Stimulated activated CD8-positive, alpha-beta memory T cell treated with anti-CD3 and anti-CD28 coated beads, Interleukin-15, amount 100 ng/mL, for 48 hours (primary cell): ENCODE measurements around the gene ACSF3.

Experiments
- DNase-seq, 2 donors: peaks; one replicate each; pipeline ENCODE4 v3.0.0-alpha.2; 2020; ENCODE audit warnings: low read depth in 2 of 2

Gene ACSF3

DNA sequence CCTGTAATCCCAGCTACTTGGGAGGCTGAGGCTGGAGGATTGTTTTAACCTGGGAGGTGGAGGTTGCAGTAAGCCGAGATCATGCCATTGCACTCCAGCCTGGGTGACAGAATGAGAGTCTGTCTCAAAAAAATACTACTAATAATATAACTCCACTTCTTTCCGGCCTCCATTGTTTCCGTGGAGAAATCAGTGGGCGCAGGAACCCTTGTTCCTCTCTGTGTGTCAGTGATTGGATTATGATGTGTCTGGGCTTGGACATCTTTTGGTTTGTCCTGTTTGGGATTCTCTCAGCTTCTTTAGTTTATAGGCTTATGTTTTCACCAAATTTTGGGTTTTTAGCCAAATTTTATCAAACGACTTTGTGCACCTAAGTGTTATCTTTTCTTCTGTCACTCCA, 36.8 kb downstream of the ACSF3 start:
- no peak for DNase-seq

GRCh38 chr16:89131783-89132182, 38.1 kb downstream of the ACSF3 start:
- DNase-seq = no peak

- no peak for DNase-seq
These were observed 38.7 kb downstream of the ACSF3 start for GRCh38 chr16:89132194-89133005.

DNA sequence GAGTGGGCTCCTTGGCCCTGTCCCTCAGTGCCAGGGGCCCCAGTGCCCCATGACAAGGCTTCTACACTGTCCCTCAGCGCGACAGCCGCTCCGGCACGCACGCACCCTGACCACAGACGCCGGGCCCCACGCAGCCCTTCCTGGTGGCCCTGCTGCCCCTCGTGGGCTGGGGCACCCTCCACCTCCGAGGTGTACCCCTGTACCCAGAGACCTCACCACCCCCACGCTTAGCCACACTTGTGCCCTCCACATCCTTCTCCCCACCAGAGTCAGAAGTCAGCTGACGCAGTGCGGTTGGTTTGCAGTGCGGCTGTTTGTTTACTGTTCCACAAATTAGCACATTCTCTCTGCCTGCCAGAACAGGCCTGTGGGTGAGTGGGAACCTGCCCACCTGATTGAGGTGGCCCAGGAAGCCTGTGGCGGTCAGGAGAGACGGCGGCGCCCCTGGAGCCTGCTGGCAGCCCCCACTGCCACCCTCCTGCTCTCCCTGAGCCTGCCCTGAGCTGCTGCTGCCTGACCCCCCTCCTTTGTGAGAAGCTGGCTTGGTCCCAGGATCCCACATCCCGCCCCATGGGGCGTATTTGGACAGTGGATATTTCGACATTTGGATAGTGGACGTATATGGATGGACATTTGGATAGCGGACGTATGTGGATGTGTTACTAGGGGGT, 39.9 kb downstream of the ACSF3 start:
- DNase-seq = no peak

- no peak for DNase-seq
These were observed 40.6 kb downstream of the ACSF3 start for GRCh38 chr16:89134269-89134668.

GRCh38 chr16:89135166-89135565, 41.5 kb downstream of the ACSF3 start:
- DNase-seq = no peak

- DNase-seq = no peak
These were observed 42.5 kb downstream of the ACSF3 start for GRCh38 chr16:89135971-89136765.

DNA sequence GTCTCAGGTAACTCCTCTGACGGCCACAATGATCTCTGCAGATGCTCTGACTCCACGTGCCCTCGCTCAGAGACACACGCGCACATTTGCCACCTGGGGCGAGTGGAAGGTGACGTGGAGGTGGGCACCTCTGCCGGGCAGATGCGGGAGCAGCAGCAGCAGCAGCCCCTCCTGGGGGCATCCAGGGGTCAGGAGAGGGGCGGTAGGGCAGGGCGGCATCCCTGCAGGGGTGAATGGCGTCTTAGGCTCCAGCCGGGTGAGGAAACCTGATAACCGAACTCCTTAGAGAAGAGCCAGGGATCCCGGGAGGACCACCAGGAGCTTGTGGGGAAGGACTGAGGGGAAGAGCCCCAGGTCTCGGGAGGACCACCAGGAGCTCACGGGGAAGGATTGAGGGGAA, 43.3 kb downstream of the ACSF3 start:
- no peak for DNase-seq

DNA sequence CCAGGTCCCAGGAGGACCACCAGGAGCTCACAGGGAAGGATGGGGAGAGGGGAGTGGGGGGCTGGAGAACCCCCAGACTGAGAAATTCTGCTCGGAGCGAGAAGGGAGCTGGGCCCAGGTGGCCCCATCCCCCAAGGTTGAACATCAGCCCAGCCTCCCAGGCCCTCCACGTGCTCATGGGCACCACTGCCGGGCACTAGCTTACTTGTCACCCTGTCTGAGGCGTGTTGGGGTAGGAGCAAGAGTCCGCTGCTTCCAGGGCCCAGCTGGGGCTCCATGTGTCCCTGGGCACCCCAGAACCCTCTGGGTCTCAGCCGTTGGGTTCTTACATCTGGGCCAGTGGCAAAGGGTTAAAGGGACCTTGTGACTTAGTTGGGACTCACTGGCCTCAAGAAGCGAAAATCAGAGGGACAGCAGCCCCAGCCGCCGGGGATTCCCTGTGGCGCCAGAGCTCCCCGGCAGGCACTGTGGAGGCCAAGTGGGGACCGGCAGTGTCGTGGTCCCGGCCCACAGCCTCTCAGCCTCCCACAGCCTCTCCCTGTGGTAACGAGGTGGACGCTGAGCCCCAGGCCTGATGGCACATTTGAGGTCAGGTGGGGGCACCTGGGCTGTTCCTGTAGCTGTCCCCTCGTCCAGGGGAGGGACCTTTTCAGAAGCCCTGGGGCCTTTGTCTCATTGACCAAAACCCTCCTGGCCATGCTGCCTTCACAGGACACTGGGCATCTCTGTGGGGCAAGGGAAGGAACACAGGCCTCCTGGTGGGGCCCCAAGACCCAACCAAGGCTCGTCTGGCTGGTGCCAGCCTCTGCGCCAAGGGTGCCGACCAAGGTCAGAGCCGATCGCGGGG, 44.2 kb downstream of the ACSF3 start:
- DNase-seq = no peak

DNA sequence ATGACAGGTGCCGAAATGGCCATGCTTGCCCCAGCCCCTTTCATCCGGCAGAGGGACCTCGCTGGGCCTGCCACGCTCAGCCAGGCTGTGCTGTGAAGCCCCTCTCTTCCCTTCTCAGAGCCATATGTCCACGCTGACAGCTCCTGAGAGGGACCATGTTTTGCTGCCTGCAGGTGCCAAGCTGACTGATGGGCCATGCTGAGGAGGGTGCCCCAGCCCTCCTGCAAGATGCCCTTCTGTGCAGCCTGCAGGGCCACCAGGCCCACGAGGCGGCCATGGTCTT, 44.8 kb downstream of the ACSF3 start:
- no peak for DNase-seq

DNA sequence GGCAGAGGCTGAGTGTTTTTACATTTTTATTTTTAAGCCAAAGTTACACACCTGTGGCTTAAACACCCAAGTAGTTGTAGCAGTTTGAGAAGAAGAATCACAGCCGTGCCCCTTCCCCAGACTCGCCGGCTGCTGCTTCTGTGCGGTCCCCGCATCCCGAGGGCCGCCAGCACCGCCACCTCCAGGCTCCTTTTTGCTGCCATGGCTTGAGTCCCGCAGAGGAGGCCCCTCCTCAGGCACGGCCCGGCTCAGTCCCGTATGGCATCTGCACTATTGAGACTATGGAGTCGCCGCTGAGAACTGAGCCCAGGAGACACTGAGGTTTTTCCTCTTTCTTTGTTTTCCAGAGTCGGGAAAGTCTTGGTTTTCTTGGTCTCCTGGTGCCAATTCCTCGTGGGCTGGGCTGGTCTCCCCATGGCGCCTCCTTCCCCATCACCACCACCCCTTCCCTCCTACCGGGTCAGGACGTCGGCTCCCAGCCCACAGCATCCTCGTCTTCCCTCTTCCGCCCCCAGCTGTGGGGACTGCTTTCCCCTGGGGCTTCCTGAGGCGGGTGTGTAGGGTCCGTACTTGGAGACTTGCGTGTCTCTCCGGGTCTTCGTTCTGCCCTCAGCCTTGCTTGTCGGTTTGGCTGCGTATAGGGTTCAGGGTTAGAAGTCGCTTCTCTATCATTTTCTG, 45.3 kb downstream of the ACSF3 start:
- DNase-seq = no peak

DNA sequence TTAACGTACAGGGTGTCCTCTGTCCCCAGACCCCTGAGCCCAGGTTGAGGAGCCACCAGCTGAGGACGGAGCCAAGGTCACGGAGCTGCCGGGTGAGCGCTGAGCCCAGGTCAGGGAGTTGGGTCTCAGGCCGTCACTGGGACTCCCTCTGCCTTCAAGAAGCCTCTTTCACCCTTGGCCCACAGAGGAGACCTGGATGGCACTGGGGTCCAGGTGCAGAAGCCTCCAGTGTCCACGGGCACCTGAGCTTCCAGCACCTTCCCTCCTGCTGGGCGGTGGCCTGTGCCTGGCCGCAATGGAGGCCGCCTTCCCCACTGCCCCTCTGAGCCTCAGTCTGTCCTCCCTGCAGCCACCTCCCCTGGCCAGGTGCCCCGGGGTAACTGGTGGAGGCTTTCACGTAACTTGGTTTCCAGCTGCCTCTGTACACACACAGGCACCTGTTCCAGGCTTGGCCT, 46.3 kb downstream of the ACSF3 start:
- DNase-seq = no peak

GRCh38 chr16:89140401-89140800, 46.7 kb downstream of the ACSF3 start:
- DNase-seq = no peak

- no peak for DNase-seq
These were observed 47.6 kb downstream of the ACSF3 start for GRCh38 chr16:89140981-89141883.

- DNase-seq = no peak
These were observed 48.2 kb downstream of the ACSF3 start for GRCh38 chr16:89141884-89142267.

DNA sequence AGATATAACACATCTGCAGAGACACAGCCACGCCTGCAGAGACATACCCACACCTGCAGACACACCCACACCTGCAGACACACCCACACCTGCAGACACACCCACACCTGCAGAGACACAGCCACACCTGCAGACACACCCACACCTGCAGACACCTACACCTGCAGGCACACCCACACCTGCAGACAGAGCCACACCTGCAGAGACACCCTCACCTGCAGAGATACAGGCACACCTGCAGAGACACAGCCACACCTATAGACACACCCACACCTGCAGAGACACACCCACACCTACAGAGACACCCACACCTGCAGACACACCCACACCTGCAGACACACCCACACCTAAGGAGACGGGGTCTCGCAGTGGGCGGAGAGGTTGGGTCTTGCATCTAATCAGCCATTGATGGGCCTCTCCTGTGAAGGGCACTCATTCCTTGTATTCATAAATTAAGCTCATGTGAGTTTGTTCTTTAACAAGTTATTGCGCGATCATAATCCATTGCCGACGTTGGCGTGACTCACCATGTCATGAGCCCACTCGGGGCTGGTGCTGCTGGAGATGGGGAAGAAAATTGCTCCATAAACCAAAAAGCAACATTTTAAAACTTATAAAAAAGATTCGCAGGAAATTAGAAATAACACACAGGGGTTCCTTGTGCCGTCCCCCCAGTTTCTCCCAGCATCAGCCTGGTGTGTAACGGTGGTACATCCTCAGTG, 49.0 kb downstream of the ACSF3 start:
- no peak for DNase-seq

DNA sequence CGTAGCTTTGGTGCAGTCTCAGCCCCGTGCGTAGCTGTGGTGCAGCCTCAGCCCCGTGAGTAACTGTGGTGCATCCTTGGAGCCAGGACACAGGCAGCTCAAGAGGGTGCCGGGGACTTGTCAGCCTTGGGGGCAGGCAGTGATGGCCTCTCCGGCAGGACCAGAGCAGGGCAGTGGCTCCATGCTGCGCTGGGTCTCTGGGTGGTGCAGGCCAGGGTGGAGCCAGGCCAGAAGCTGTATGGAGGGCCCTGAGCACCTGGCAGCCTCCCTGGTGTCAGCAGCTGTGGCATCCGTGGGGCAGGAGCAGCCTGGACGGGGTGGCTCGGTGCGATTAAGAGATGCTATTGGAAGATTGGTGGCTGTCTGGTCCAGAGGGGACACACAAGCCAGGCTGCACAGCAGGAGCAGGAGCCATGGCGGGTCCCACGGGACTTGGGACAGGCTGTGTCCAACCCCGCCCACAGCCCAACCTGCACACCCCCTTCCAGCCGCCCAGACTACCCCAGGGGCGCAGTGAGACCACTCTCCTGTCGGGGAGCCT, 49.6 kb downstream of the ACSF3 start:
- DNase-seq = no peak

GRCh38 chr16:89143911-89144675, 50.4 kb downstream of the ACSF3 start:
- no peak for DNase-seq

DNA sequence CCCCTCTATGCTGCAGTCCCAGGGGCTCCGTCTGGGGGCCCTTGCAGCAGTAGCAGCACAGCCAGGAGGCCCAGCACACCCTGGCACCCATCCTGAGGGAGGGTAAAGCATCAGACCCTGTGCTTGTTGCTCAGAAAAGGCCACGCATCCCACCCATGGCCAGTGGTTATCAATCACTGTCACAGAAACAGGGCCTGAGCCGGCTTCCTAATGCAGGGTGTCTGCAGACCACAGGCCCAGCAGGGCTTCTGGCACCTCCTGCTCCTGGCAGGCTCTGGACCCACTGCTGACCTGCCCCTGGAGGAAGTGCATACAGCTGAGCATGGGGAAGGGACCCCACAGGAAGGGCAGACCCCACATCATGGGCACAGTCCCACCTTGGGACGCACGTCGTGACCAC, 51.0 kb downstream of the ACSF3 start:
- DNase-seq = no peak
